Fibroblast of mammary gland (primary cell): ENCODE measurements around the gene PUM1.
A peak's percentile ranks its signal among the peaks of the same experiment; 100 is the strongest.
"Not testable (repeated sequence)": the region's sequence is repeated elsewhere in the genome, so short reads cannot be mapped to it uniquely, and the experiment has no call there.

Experiments
- DNase-seq: peaks from one replicate; pipeline ENCODE4 v3.0.0-alpha.2; 2010; ENCODE audit warnings: low read depth
- H3K4me3 ChIP-seq: 2 replicates; pipeline ENCODE4 v1.5.1; 2011; ENCODE audit warnings: low read depth, mild to moderate bottlenecking, low read length, moderate library complexity; ENCODE audit not compliant: control insufficient read depth
- TF ChIP-seq, protein P1 (sequence below): conservative IDR thresholded peaks from 2 replicates; pipeline ENCODE4 v1.5.1; 2011; ENCODE audit warnings: low read depth, low read length, inconsistent platforms; ENCODE audit not compliant: control insufficient read depth, insufficient read depth

The PUM1 gene

DNA sequence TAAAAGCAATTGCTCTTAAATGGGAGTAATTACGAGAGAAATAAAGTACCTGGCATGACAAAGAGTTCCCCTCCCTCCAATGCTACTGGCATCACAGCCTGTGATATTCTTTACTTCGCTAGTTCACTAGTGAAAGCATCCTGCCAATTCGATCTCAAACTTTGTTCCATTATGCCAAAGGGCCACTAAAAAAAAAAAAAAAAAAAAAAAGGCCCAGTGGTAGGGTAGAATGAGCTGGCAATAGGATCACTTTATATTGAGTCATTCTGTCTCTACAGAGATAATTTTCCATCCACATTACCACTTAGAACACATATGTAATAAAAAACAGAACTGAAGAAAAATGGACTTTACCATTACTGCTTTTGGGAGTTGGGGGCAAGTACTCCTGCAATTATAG, 11.2 kb downstream of the PUM1 start:
- H3K4me3 ChIP-seq, result no peak overlapping the region
- TF ChIP-seq, protein P1, sequence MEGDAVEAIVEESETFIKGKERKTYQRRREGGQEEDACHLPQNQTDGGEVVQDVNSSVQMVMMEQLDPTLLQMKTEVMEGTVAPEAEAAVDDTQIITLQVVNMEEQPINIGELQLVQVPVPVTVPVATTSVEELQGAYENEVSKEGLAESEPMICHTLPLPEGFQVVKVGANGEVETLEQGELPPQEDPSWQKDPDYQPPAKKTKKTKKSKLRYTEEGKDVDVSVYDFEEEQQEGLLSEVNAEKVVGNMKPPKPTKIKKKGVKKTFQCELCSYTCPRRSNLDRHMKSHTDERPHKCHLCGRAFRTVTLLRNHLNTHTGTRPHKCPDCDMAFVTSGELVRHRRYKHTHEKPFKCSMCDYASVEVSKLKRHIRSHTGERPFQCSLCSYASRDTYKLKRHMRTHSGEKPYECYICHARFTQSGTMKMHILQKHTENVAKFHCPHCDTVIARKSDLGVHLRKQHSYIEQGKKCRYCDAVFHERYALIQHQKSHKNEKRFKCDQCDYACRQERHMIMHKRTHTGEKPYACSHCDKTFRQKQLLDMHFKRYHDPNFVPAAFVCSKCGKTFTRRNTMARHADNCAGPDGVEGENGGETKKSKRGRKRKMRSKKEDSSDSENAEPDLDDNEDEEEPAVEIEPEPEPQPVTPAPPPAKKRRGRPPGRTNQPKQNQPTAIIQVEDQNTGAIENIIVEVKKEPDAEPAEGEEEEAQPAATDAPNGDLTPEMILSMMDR, result no peak
- DNase-seq, result peak; percentile 53

DNA sequence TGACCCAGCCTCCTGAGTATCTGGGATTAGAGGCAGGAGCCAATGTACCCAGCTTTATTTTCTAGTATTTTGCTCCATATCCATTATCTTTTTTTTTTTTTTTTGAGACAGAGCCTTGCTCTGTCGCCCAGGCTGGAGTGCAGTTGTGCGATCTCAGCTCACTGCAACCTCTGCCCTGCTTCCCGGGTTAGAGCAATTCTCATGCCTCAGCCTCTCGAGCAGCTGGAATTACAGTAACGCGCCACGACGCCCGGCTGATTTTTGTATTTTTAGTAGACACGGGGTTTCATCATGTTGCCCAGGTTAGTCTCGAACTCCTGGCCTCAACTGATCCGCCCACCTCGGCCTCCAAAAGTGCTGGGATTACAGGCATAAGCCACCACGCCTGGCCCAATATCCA, 12.9 kb downstream of the PUM1 start:
- DNase-seq, H3K4me3 ChIP-seq: not testable (repeated sequence)

DNA sequence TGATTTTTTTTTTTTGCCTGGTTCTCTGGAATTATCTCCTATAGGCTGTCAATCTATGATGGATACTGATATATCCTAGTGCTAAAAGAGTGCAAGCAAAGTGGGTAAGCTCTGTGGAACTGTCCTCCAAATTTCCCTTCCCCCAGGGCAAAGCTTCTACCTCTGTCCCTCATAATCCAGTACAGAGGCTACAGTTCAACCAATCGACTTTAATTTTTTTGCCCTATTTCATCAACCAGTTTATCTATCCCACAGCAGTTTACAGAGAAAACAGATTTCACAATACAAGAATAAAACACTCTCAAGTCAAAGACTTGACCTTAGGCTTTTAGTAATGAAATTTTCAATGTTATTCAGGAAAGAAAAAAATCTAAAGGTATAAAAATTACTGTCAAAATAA, 13.9 kb downstream of the PUM1 start:
- no peak for DNase-seq
- TF ChIP-seq, protein P1, result no peak
- no peak overlapping the region for H3K4me3 ChIP-seq

DNA sequence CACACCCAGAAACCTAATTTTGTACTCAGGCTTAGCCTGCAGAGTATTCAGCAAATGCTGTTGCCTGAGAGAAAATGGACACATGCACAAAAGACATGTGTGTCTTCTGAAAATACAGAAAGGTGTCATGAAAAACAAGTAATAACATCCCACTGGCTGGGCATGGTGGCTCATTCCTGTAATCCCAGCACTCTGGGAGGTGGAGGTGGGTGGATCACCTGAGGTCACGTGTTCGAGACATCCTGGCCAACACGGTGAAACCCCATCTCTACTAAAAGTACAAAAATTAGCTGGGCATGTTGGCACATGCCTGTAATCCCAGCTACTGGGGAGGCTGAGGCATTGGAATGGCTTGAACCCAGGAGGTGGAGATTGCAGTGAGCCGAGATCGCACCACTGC, 18.0 kb downstream of the PUM1 start:
- DNase-seq, result not testable (repeated sequence)

DNA sequence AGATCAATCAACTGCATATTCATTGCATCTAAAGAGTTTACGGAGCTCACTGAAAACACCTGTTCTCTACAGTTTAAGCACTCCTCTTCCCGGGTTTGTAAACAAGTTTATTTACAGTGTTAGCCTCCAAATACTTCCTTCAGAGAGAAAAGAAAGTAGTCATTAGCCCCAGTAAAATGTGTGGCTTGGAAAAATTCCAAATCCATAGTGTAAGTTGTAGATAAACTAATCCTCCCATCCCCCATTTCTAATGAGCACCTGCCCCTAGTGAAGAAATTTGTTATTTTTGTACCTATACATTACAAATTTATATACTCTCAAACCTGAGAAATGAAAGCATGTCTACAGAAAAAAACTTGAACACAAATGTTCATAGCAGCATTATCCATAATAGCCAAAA, 21.9 kb downstream of the PUM1 start:
- TF ChIP-seq, protein P1, result no peak
- no peak for DNase-seq
- no peak overlapping the region for H3K4me3 ChIP-seq

More for the DNA sequence above, 18.0 kb downstream of the PUM1 start:
- not testable (repeated sequence) for H3K4me3 ChIP-seq

DNA sequence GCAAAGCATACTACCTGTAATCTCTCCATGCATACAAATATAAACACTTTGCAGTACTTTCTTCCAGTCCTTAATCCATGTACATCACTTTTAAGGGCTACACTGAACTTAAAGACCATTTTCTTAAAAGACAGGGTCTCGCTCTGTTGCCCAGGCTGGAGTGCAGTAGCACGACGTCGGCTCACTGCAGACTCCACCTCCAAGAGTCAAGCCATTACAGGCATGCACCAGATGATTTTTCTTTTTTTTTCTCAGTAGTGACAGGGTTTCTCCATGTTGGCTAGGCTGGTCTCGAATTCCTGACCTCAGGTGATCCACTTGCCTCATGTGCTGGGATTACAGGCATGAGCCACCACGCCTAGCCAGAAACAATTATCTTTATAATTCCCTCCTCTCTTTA, 22.9 kb downstream of the PUM1 start:
- H3K4me3 ChIP-seq, result no peak overlapping the region
- TF ChIP-seq, protein P1, result no peak
- no peak for DNase-seq

DNA sequence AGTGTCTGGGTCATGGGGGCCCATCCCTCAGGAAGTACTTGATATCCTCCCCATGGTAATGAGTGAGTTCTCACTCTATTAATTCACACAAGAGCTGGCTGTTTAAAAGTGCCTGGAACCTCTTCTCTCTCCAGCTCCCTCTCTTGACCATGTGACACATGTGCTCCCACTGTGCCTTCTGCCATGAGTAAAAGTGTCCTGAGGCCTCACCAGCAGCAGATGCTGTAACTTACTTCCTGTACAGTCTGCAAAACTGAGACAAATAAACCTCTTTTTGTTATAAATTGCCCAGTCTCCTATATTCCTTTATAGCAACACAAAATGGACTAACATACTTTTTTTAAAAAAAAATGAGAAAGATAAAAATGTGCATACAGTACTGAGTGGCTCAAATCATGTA, 24.0 kb downstream of the PUM1 start:
- no peak overlapping the region for H3K4me3 ChIP-seq
- TF ChIP-seq, protein P1, result no peak
- no peak for DNase-seq

DNA sequence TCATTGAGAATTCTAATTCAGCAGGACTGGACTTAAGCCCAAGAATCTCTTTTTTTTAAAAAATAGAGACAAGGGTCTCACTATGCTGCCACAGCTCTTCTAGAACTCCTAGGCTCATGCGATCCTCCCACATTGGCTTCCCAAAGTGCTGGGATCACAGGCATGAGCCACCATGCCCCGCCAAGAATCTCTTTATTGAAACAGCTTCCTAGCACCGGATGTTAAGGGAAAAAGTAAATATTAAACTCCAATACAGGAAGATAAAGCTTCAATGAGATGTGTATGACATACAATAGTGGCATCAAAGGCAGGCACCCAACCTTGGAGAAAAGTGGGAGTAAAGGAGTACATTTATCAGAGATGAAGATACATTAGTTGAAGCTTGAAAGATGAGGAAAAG, 25.5 kb downstream of the PUM1 start:
- H3K4me3 ChIP-seq, result no peak overlapping the region
- DNase-seq, result no peak
- TF ChIP-seq, protein P1, result no peak

DNA sequence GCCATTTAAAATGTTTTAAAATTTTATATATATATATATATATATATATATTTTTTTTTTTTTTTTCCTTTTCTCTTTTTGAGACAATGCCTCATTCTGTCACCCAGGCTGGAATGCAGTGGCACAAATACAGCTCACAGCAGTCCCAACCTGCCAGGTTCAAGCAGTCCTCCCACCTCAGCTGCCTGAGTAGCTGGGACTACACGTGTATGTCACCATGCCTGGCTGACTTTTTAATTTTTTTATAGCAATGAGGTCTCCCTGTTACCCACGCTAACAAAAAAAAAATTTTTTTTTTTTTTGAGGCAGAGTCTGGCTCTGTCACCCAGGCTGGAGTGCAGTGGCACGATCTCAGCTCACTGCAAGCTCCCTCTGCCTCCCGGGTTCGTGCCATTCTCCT, 26.6 kb downstream of the PUM1 start:
- not testable (repeated sequence) for H3K4me3 ChIP-seq

More for the DNA sequence above, 26.6 kb downstream of the PUM1 start:
- DNase-seq, result not testable (repeated sequence)
